DMS53 treated with DMSO at 0.1 percent for 48 hours (cell line): Measurements from ENCODE around the gene ZNF740.
A peak's percentile ranks its signal among the peaks of the same experiment; 100 is the strongest.
"Not testable (repeated sequence)": the region's sequence is repeated elsewhere in the genome, so short reads cannot be mapped to it uniquely, and the experiment has no call there.

Experiments
- DNase-seq: peaks from one replicate; lab custom pipeline; 2025; ENCODE audit not compliant: unreplicated experiment; lab: John Stamatoyannopoulos, UW

The ZNF740 gene

DNA sequence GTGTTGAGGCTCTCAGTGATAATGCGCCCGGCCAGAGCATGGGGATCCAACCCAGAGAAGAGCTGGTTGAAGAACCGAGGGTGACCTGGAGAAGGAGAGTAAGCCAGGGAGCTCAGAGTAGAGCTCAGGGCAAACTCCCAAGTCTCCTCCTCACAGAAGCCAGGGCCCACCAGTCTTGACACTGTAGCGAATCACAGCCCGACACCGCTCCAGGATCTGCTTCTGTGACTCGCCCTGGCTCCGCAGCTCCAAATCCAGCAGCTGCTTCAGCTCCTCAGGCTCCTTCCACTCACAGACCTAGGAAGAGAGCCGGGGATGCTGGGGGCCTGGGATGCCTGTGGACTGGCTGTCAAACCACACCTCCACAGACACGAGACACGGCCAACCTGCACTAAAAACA is 8.2 kb upstream of the ZNF740 start:
- DNase-seq = no peak

DNA sequence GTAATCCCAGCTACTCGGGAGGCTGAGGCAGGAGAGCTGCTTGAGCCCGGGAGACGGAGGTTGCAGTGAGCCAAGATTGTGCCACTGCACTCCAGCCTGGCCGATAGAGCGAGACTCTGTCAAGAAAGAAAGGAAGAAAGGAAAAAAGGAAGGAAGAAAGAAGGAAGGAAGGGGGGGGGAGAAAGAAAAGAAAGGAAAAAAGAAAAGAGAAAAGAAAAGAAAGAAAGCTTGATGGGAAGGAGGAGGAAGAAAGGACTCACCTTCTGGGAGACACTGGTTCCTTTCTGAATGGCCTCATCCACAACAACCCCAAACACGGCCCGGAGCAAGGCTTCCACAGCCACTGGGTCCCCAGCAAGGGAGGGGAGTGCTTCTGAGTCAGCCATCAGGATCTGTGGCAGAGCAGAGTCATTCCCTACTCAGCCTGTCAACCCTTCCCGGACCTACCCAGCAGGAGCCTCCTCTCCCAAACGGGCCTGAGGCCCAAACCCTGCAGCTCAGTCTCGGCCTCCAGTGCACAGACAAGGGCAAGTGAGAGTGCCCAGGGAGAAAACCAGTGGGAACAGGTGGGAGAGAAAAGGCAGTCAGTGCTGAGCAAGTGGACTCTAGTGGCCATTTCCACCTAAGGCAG is 7.3 kb upstream of the ZNF740 start:
- no peak for DNase-seq

DNA sequence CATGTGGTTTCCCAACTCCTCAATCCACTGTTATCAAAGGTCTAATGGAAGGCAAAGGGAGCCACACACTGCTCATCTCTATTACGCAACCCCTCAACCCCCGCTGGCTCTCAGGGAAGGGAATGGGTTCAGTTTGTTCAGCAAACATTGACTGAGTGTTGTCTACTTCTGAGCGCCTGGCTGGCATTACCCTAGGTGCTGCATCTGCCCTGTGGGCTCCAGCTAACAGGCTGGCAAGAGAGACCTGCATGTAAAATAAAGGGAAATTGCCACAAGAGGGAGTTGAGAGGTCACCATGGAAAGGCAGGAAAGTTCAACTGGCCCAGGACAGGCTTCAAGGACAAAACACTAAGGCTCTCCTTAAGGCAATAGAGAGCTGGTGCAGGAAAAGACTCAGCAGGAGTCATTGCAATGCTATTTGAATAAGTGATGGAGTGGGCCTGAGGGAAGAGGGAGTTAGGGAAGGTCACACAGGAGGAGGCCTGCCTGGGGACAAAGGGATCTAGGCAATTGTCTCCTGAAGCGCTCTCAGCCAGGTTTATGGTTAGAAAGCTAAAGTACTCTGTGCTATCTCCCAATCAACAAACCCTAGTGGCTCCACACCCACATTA is 5.5 kb upstream of the ZNF740 start:
- peak; percentile 87 for DNase-seq

DNA sequence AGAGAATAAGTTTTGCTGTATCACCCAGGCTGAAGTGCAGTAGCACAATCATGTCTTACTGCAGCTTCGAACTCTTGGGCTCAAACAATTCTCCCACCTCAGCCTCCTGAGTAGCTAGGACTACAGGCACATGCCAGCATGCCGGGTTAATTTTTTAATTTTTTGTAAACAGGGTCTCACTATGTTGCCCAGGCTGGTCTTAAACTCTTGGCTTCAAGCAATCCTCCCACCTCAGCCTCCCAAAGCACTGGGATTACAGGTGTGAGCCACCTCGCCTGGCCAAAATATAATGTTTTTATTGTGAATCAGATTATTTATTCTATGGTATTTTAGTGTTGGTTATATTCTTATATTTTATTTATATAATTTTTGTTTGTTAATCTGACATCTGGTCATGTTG is 3.8 kb upstream of the ZNF740 start:
- DNase-seq = no peak

DNA sequence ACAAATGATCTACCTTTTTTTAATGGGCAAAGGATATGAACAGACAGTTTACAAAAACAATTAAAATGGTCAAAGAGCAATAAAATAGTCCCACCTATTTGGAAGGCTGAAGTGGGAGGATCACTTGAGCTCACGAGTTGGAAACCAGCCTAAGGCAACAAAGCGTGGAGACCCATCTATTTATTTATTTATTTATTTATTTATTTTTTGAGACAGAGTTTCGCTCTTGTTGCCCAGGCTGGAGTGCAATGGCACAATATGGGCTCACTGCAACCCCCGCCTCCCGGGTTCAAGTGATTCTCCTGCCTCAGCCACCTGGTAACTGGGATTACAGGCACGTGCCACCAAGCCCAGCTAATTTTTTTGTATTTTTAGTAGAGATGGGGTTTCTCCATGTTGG is 3.1 kb upstream of the ZNF740 start:
- DNase-seq = not testable (repeated sequence)

DNA sequence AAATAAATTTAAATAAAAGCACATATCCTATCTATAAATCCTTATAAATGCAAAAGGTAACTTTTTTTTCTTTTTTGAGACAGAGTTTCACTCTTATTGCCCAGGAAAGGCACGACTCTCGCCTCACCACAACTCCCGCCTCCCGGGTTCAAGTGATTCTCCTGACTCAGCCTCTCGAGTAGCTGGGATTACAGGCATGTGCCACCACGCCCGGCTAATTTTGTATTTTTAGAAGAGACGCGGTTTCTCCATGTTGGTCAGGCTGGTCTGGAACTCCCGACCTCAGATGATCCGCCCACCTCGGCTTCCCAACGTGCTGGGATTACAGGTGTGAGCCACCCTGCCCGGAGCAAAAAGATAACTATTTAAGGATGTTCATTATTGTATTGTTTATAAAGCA is 1.7 kb upstream of the ZNF740 start:
- not testable (repeated sequence) for DNase-seq

DNA sequence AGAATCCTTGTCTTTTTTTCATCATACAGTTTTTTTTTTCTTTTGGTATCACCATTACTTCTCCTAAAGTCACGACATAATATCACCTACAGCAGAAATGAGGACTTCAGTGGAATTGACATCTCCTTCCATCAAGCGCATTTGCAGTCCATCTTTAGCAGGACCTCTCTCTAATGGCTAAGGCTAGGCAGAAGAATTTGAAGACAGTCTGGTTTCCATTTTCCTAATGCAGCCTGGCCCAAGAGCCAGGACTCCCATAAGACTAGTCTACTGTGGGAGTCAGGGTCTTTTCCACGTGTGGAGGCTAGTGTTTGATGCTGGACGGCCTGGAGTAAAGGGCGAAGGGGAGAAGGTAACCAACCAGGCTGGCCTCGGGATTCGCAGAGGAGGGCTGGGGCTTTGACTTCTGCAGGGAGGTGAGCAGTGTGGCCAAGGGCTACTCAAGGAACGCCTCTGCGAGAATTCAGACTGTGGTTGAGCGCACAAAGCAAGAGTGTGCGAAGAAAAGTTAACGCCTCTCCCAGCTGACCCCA is 769 bp upstream of the ZNF740 start:
- DNase-seq = no peak

DNA sequence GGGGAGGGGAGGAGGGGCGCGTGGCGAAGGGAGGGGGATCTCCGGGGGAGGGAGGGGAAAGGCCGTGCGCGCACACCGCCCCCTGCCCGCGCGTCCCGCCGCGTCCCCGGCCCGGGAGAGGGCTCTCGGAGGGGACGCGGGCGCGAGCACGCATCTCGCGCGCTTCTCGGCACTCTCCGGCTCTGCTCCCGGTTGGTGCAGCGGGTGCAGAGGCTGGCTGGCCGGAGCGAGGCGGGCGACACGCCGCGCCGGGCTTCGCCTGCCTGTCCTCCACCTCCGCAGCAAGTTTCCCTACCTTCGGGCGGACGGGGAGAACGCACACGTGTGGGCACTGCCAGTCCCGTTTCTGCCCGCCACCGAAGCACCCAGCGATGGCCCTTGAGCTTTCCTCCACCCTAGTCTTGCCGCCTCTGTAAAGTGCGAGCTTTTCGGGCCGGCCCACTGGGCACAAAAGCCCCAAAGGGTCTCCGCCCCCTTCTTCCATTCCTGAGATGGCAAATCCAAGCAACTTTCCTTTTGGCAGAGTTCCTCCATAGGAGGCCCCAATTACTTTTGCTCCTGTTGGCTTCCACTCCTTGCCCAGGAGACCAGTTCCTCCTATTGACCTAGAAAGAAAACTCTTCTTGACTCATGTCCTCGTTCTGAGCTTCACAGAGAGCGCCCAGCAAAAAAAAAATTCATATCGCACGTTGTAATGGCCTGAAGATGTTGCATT is 566 bp downstream of the ZNF740 start:
- DNase-seq = peak; percentile 52

DNA sequence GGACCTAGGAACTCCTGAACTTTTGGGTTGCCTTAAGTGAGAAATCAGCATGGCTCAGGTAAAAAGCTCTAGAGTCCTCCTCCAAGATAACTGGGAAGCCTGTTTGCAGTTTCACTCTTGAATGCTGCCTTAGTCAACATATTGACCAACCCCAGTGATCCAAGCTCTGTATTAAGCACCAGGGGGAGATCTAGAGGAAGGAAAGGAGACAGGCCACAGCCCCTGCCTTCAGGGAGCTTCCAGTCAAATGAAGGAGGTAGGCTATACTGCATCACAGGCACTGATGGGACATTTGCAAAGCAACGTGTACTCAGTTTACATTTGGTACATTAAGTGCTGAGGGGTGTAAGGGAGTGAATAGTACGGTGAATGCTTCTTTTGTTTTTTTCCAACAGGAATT is 1.4 kb downstream of the ZNF740 start:
- DNase-seq = no peak

DNA sequence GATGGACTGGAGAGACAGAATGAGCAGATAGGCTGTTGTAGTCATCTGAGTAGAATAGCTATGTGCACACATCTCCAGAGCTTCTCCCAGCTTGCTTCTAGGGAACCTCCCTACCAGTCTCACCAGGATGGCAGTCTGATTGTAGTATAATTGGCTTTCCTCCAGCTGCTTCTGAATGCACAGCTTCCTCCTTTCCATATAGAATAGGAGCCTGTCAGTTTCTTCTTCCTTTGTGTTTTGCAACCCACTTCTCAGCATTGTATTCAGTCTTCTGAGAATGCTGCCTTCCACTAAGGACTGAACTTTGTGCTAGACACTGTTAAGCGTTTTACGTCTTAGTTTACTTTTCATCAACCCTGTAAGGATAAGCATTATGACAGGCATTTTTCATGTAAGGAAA is 2.4 kb downstream of the ZNF740 start:
- no peak for DNase-seq

DNA sequence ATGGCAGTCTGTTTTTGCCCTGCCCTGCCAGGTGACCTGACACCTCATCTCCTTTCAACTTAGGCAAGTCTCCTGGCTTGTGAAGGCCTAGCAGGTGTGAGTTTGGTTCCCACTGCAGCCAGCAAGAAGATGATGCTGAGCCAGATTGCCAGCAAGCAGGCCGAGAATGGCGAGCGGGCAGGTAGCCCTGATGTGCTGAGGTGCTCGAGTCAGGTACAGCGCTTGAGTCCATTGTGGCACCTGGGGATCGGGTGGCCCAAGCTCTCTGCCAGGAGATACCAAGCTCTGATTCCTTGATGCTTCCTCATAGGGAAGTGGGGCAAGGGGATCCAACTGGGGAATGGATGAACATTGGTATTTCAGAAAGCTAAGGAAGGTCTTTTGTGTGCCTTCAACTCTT is 4.3 kb downstream of the ZNF740 start:
- DNase-seq = no peak

DNA sequence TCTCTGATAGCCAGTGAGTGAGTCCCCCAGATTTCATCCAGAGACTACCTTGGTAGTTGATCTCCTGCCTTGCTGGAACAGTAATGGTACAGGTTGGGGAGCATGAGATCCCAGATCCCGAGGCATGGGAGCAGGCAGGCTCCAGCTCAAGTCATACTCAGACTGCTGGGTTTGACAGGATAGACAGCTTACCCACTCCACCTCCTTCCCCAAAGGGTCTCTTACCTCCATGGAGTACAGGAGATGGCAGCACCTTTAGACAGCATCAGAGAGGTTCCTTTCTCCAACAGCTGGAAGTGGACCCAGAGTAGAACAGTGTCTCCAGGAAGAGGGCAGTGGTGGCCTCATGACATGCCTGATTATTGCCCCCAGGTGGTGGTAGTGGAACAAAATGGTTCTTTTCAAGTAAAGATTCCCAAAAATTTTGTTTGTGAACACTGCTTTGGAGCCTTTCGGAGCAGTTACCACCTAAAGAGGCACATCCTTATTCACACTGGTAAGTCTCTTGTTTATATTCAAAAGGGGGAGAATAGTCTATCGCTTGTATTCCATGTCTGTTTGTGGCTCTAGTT is 5.1 kb downstream of the ZNF740 start:
- DNase-seq = no peak

DNA sequence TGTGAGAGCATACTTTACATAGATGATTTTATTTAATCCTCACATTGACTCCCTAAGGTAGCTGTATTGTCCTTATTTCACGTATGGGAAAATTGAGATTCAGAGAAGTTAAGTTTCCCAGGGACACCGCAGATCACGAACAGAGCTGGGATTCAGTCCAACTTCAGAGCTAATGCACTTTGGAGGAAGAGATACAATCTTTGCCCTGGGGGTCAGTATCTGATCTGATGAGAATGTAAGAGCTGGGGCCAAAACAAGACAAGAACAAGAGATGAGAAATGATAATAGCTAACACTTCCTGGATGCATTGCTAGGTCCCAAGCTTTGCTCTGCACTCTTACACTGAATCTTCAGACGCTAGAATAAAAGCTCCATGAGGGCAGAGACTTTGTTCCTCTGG is 6.2 kb downstream of the ZNF740 start:
- no peak for DNase-seq

DNA sequence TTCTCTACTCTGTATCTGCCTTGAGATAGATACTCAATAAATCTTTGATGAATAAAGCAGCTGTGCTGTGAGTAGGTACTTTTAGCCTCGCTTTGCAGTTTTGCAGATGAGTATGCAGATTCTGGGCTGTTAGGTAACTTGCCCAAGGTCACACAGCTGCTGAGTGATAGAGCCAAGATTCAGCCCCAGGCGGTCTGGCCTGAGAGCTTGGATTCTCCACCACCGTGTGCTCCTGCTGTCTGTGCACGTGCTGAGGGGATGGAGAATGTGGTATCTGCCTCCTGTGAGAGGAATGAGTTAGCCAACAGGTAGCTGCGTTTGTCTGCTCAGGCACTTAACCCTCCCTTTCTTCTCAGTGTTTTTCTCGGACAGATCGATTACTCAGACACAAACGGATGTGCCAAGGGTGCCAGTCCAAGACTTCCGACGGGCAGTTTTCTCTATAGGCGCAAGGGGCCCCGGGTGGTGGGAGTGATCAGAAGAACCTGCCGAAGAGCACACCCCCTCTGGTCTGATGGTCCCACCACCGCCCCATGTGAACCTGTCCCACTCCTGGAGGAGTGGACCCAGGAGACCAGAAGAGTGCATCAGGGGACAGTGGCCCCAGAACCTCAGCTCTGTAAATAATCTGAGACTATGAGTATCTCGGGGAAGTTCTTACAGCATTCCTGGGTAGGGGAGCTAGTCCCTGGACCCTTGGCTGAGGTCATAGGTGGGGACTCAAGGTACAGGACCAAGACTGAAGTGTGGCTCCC is 6.8 kb downstream of the ZNF740 start:
- no peak for DNase-seq

DNA sequence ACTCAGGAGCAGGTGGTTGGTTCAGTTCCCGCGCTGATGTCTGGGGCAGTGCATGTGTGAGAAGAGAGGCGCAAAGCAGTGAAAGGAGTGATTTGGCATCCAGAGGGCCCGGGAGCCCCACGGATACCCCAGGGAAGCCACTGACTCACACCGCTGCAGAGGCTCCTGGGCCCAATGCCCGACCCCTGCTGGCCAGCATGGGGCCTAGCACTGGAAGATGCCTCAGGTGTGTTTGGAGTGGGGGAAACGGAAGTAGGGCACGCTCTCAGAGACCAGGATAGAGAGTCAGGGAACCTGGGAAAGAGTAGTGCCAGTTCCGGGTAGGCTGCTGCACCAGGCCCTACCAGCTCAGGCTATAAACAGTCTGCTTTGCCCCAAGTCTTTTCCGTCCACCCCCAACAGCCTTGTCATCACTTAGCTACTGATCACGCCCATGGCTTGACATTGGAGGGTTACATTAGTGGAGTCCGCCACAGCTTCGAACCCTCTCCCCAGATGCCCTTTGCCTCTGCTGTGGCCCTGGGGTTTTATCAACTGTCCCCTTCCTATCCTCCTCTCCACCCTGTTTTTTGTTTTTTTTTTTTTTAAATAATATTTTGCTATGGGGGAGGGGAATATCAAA is 9.7 kb downstream of the ZNF740 start:
- DNase-seq = peak; percentile 27

DNA sequence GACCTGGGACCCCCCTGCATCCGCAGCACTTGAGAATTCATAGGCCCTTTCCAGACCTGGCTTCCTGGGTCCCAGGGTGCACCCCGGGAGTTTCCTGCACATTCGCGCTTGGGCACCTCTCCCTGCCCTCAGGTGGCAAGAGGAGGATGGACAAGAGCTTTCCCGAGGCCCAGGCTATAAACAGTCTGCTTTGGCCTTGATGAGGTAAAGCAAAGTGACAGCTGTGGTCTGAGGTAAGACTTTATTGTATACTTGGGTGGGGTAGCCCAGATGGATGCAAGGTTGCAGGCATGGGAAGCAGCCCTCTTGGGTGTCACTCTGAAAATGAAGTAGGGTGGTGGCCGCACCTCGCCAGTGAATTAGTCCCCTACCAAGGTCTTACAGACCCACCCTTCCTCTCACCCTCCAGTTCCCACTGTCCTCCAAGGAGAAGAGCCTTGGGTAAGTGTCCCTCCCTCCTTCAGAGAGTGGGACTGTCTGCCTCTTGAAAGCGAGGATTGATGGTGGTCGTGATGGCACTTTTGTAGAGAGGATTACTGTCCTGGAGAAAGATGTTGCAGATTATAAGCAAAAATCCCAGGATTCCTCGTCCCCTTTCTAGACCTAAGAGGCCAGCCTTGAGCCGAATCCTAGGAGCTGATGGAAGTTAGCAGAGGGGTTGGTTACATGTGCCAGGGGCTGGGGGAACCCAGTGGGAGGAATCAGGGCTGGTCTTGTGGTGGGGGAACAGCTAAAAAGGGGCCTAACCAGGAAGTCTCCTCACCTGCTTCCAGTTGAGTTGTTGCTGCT is 10.8 kb downstream of the ZNF740 start:
- DNase-seq = no peak

DNA sequence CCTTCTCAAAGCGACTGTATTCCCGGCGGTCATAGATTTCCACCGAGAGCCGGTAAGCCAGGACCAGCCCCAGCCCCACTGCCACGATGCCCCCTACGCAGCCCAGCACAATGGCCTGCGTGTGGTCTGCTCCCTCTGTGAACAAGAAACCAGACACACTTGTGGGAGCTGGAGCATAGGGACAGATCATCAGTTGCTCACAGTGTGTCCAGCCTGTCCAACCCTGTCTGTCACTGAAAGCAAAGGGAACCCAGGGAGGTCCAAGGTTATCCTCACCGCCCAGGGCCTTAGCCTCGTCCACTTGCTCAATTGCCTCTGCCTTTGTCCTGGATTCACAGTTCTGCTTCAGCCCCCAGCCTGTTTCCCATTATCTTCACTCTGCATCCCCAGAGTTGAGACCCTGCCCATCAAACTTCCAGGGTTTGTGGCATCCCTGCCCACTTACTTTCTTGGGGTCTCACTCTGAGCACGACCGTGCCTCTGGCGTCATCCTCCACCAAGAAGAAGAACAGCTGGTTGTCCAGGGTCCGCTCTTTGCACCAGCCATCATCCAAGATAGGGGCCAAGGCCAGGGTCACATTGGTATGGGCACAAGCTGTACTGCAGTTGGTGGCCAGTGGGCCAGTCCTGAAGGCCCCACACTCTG is 11.5 kb downstream of the ZNF740 start:
- no peak for DNase-seq

DNA sequence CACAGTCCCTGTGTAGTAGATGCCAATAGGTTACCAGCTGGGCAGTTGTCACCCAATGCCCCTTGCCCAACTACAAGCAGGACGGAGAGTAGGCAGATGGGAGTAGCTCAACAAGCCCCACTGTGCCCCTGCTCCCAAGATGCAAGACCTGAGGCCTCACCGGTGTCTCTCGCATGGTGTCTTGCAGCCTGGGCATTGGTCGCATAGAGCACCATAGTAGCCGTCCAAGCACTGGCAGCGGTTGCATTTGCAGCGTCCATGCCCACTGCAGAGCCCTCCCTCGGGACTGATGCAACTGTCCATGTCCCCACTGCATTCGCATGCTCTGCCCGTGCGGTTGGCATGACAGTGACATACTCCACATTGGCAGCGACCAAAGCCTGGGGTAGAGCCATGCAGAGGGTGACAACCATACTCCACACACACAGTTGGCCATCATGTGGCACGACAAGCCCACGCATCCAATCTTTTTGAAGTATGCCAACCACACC is 12.1 kb downstream of the ZNF740 start:
- no peak for DNase-seq

DNA sequence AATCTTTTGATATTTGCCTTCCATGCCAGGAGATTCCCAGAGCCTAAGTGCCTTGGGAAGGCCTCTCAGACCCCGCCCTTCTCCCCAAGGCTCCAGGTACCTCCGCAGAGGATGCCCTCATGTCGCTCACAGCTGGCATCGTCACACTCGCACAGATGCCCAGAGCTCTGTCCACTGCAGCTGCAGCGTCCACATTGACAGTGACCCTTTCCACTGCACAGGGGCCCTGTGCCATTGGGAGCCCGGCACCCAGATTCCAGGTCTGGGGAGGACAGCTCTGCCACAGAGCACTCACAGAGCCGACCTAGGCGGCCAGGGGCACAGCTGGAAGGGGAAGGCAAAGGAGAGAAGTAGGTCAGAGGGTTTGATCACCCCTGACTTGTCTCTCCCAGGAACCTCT is 12.5 kb downstream of the ZNF740 start:
- DNase-seq = no peak
